ENCODE measurements around the gene ST3GAL3.

Gene ST3GAL3

GRCh38 chr1:43854473-43854872, 147.1 kb downstream of the ST3GAL3 start:
- DNase-seq = no peak

GRCh38 chr1:43856188-43856587, 148.9 kb downstream of the ST3GAL3 start:
- DNase-seq = no peak

GRCh38 chr1:43857163-43857562, 149.8 kb downstream of the ST3GAL3 start:
- no peak for DNase-seq

GRCh38 chr1:43858324-43858723, 151.0 kb downstream of the ST3GAL3 start:
- no peak for DNase-seq

GRCh38 chr1:43861337-43861736, 154.0 kb downstream of the ST3GAL3 start:
- DNase-seq = no peak

- no peak for DNase-seq
Observed at GRCh38 chr1:43861988-43862735, 154.8 kb downstream of the ST3GAL3 start.

GRCh38 chr1:43864111-43865045, 157.0 kb downstream of the ST3GAL3 start:
- DNase-seq = no peak

- DNase-seq = no peak
Observed at GRCh38 chr1:43866201-43866600, 158.9 kb downstream of the ST3GAL3 start.

- DNase-seq = no peak
Observed at GRCh38 chr1:43867976-43868740, 160.8 kb downstream of the ST3GAL3 start.

GRCh38 chr1:43868741-43869067, 161.4 kb downstream of the ST3GAL3 start:
- DNase-seq = no peak

GRCh38 chr1:43870306-43870705, 163.0 kb downstream of the ST3GAL3 start:
- no peak for DNase-seq

GRCh38 chr1:43871181-43871910, 164.0 kb downstream of the ST3GAL3 start:
- DNase-seq = no peak

- no peak for DNase-seq
Observed at GRCh38 chr1:43872280-43872679, 164.9 kb downstream of the ST3GAL3 start.

- DNase-seq = no peak
Observed at GRCh38 chr1:43873851-43874250, 166.5 kb downstream of the ST3GAL3 start.

- no peak for DNase-seq
Observed at GRCh38 chr1:43874716-43875115, 167.4 kb downstream of the ST3GAL3 start.

- no peak for DNase-seq
Observed at GRCh38 chr1:43875331-43875730, 168.0 kb downstream of the ST3GAL3 start.

- no peak for DNase-seq
Observed at GRCh38 chr1:43877101-43877500, 169.8 kb downstream of the ST3GAL3 start.

- no peak for DNase-seq
Observed at GRCh38 chr1:43878440-43878839, 171.1 kb downstream of the ST3GAL3 start.

- no peak for DNase-seq
Observed at GRCh38 chr1:43878854-43879253, 171.5 kb downstream of the ST3GAL3 start.

- no peak for DNase-seq
Observed at GRCh38 chr1:43879414-43879813, 172.1 kb downstream of the ST3GAL3 start.

- no peak for DNase-seq
Observed at GRCh38 chr1:43879996-43880395, 172.7 kb downstream of the ST3GAL3 start.

- no peak for DNase-seq
Observed at GRCh38 chr1:43880604-43881003, 173.3 kb downstream of the ST3GAL3 start.

- no peak for DNase-seq
Observed at GRCh38 chr1:43881415-43881814, 174.1 kb downstream of the ST3GAL3 start.
